Activated T-helper 9 cell treated with anti-CD3 and anti-CD28 coated beads, Interleukin-2, amount 50 U/mL, for 16 hours (primary cell): Measurements from ENCODE around the gene EHHADH.
"Not testable (repeated sequence)": the region's sequence is repeated elsewhere in the genome, so short reads cannot be mapped to it uniquely, and the experiment has no call there.

Experiments used
- DNase-seq: peaks from one replicate; pipeline ENCODE4 v3.0.0-alpha.2; 2020; ENCODE audit warnings: low read depth

EHHADH gene

DNA sequence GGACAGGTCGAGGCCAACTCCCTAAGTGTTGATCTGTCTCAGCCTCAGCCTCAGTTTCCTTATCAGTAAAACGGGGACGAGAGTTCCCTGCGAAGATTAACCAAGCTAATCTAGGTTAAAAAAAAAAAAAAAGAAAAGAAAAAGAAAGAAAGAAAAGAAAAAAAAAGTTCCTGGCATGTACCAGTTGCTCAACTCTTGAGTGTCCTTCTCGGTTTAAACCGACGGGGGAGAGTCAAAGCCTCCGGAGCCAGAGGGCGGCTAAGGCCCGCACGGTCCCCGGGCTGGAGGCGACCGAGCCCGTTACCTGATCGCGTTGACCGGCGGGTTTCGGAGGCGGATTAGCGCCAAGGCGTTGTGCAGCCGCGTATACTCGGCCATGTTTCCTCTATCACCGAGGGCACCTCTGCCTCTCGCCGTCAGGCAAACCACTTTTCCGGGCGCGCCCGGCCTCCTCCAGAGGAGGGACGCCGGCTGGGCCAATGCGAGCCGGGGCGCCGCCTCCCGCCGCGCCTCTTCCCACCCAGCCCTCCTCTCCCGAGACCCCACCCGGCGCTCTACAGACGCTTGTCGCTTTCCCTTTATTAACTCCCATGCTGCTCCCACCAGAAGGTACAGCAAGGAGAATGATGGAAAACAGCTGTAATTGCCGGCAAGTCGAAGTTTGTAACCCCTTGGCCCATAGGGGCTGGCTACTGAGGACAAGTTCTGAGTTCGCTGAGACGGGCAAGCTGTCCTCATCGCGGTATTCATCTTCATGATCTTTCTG is at the start of gene EHHADH:
TSS of gene EHHADH (minus strand) at position 405 of the 766 bp plus-strand sequence. CDS start at position 378, 27 bp downstream.
- DNase-seq: peak; percentile 24

DNA sequence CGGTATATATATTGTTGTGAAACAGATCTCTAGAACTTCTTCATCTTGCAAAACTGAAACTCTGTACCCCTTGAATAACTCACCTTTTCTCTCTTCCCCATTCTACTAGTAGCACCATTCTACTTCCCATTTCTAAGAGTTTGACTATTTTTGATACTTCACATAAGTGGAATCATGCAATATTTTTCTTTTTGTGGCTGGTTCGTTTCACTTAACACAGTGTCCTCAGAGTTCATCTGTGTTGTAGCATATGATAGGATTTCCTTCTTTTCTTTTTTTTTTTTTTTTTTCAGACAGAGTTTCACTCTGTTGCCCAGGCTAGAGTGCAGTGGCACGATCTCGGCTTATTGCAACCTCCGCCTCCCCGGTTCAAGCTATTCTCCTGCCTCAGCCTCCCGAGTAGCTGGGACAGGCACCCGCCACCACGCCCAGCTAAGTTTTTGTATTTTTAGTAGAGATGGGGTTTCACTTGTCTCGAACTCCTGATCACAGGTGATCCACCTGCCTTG is 46.1 kb upstream of the EHHADH start:
- DNase-seq: not testable (repeated sequence)

DNA sequence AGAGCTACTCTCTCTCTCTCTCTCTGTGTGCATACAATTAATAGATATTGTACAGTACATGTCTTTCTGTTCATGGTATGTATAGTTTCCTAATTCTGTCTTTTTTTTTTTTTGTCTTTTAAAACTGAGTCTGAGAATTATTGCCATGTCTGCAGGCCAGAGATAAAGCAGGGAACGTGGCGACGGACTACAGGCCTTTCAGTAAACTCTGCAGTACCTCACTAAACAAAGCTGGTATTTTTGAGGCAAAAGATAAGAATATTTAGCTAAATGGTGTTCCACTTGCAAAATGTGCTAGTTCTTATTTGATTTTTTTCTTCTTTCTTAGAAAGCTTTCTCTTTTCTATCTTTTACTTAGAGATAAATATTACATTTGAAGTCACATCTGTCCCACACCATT is 44.0 kb upstream of the EHHADH start:
- no peak for DNase-seq

DNA sequence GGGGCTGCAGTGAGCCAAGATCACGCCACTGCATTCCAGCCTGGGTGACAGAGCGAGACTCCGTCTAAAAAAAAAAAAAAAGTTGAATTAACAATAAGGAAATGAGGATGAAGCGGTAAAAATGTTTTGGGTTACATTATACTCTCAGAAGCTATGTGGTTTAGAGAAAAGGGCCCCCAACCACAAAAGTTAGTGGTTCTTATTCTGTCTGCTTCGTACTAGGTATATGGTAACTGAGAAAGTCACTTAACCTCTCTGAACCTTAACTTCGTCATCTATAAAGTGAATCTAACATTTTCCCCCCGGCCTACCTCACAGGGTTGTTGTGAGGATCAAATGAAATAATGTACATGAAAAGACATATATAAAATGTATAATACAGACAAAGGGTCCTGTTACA is 38.4 kb upstream of the EHHADH start:
- no peak for DNase-seq

DNA sequence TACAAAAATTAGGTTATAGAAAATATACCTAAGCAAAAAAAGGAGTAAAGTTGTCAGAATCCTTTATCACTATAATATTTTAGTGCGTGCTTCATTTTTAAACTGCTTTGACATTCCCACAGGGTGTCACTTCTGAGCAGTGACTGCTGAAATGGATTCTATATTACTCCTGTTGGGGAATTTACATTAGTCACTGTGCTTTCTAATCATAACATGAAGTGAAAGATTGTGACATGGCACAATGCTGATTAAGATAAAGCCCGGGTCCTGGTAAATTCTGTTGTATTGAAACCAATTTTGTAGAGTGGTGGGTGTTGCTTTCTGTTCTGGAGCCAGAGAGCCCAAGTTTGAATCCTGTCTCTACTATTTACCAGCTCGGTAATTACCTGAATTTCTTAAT is 36.4 kb upstream of the EHHADH start:
- no peak for DNase-seq

GRCh38 chr3:185283374-185283935 is 29.6 kb upstream of the EHHADH start:
- DNase-seq: no peak

GRCh38 chr3:185282696-185283373 is 29.0 kb upstream of the EHHADH start:
- peak; percentile 89 for DNase-seq

- DNase-seq: no peak
Observed at GRCh38 chr3:185280572-185281365, 26.9 kb upstream of the EHHADH start.

DNA sequence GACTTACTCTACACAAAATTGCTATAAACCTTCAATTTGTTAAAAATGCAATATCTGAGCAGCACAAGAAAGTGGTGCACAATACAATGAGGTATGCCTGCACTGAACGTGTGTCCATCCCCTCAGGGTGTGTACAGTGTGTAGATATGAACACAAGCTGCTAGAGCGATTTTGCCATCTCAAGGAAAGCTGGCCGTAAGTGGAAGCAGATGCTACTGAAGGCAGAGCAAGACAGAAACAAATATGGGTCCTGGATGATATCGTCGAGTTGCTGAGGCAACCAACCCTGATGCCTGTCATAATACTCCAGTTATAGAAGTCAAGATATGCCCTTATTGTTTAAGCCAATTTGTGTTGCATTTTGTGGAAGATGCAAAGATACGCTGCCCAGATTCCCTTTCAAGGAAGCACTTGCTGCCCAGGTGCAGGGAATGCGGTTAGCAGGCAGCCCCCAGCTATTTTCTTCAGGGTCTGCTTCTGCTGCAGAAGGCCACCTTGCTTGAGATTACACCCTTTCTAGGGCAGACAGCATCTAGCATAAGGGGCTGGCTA is 25.8 kb upstream of the EHHADH start:
- no peak for DNase-seq

- DNase-seq: no peak
Observed at GRCh38 chr3:185276415-185276814, 22.6 kb upstream of the EHHADH start.

DNA sequence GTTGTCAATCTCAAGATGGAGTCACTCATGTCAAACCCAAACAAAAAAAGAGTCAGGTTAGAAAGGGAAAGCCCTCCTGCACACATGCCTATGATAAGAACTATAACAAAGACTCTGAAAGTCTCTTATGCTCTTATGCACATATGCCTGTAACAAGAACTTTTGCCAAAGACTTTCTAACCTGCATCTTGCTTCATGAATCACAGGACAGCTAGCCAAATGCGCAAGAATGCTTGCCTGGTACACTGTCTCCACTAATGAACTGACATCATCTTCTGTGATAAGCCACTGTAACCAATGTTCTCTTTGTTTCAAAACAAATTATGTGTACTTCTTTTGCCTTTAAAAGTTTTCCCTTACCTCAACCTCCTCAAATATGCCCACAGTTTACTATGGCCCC is 18.2 kb upstream of the EHHADH start:
- no peak for DNase-seq

- DNase-seq: no peak
Observed at GRCh38 chr3:185270956-185271332, 17.1 kb upstream of the EHHADH start.

DNA sequence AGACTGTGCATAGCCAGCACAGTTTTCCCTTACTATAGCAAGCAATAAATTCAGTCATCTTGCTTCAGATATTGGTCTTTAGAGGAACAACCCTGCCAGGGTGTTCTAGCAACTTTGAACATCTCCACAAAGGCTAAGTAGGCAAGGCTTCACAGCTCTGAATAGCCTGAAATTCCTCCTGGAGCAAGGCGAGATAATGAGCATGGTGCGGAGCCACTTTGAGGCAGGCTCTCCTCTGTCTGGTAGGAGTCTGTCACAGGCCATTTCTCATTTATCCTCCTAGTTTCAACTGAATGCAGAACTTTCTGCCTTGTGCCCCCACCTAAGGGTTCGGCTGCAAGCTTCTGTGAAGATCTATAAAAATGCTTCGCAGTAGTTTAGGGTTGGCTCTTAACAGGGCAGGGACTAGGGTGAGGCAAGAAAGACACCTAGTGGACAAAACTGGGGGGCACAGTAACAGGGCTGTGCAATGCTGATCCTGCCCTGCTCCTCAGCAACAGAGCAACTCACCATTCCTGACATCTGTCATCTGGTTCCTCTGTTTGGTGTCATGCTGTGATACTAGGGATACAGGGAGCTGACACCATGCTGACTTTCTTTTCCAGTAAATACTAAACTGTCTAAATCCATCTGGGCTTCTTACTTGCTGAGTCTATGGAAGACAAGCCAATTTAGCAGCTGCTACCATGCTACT is 16.6 kb upstream of the EHHADH start:
- no peak for DNase-seq

GRCh38 chr3:185268194-185268962 is 14.5 kb upstream of the EHHADH start:
- DNase-seq: no peak

- no peak for DNase-seq
Observed at GRCh38 chr3:185267193-185267592, 13.3 kb upstream of the EHHADH start.

DNA sequence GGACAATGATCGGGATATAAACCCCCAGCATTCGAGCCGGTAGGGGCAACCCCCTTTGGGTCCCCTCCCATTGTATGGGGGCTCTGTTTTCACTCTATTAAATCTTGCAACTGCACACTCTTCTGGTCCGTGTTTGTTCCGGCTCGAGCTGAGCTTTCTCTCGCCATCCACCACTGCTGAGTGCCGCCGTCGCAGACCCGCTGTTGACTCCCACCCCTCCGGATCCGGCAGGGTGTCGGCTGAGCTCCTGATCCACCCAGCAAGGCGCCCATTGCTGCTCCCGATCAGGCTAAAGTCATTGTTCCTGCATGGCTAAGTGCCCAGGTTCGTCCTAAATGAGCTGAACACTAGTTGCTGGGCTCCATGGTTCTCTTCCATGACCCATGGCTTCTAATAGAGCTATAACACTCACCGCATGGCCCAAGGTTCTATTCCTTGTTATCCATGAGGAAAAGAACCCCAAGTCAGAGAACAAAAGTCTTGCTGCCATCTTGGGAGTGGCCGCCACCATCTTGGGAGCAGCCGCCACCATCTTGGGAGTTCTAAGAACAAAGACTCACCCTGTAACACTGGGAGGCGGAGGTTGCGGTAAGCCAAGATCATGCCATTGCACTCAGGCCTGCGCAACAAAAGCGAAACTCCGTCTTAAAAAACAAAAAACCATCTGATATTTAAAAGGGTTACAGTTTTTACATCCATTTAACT is 11.2 kb upstream of the EHHADH start:
- no peak for DNase-seq

DNA sequence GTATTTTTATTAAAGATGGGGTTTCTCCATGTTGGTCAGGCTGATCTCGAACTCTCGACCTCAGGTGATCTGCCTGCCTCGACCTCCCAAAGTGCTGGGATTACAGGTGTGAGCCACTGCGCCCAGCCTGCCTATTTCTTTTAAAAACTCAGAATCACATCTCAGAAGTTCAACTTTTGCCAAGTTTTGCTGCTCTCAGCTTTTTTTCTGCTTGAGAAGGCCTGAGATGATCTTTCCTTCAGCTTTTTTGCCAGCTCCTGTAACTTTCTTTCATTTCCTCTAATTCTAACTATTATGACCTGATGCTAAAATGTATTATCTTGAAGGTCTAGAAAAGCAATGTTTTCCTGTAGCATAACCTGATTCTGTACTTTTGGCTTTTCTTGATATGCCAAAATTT is 9.6 kb upstream of the EHHADH start:
- no peak for DNase-seq

DNA sequence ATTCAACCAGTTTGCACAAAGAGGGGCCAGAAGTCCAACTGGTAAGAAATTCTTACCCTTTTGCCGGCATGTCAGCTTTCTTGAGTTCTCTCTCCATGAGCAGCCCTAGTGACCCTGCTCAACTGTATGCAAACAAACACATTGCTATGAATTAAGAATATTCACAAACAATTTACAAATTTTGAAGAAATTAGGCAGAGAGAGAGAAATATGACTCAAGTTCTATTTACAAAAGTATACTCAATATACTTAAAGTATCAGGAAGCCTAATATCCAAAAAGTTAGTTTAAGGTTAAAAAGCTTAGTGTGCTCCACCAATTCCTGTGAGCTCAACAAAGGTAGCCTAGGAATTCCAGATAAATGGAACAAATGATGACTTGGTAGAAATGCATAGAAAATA is 3.5 kb upstream of the EHHADH start:
- DNase-seq: no peak

GRCh38 chr3:185254799-185255198 is 950 bp upstream of the EHHADH start:
- DNase-seq: no peak

DNA sequence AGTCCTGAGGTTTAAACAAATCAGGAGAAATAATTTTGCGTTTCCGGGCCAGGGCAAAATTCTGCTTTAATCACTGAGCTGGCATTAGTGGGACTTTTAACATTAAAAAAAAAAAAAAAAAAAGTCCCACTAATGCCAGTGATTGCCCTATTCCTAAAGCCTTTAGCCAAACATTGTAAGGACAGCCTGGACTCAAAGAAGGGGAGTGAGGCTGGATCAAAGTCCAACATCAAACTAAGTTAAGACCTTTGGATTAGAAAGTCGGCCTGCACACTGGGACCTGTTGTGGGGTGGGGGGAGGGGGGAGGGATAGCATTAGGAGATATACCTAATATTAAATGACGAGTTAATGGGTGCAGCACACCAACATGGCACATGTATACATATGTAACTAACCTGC is 716 bp downstream of the EHHADH start:
- not testable (repeated sequence) for DNase-seq
